SK-N-SH (cell line): ENCODE data around the gene CAMSAP1.

Experiments
- CHD2 ChIP-seq: fragments of 150-350 bp; IDR thresholded peaks from 2 replicates; pipeline ENCODE4 v1.6.1; 2018; ENCODE audit warnings: low read length; ENCODE audit not compliant: partially characterized antibody
- CTCF ChIP-seq: fragments of 200-600 bp; sonication (generic); IDR thresholded peaks from 2 replicates; pipeline ENCODE4 v1.6.1; 2017; ENCODE audit warnings: antibody characterized with exemption, mild to moderate bottlenecking, moderate library complexity
- EP300 ChIP-seq, 2 experiments: IDR thresholded peaks; 2 replicates each; pipeline versions ENCODE4 v1.4.0 to v1.6.1; 2012; ENCODE audit warnings: borderline replicate concordance in 1 of 2, low read depth in 1 of 2, low read length in 1 of 2
- FOXM1 ChIP-seq: IDR thresholded peaks from 2 replicates; pipeline ENCODE4 v1.4.0; 2012; ENCODE audit warnings: low read depth, mild to moderate bottlenecking
- GABPA ChIP-seq: IDR thresholded peaks from 2 replicates; pipeline ENCODE4 v1.4.0; 2012; ENCODE audit warnings: low read depth, mild to moderate bottlenecking
- NRF1 ChIP-seq: IDR thresholded peaks from 2 replicates; pipeline ENCODE4 v1.6.1; 2012; ENCODE audit warnings: low read depth, mild to moderate bottlenecking, low read length
- POLR2AphosphoS5 ChIP-seq: IDR thresholded peaks from 2 replicates; pipeline ENCODE4 v1.6.1; 2012; ENCODE audit warnings: low read depth, low read length
- RCOR1 ChIP-seq: fragments of 150-350 bp; IDR thresholded peaks from 2 replicates; pipeline ENCODE4 v1.6.1; 2017; ENCODE audit warnings: antibody characterized with exemption, low read length

DNA sequence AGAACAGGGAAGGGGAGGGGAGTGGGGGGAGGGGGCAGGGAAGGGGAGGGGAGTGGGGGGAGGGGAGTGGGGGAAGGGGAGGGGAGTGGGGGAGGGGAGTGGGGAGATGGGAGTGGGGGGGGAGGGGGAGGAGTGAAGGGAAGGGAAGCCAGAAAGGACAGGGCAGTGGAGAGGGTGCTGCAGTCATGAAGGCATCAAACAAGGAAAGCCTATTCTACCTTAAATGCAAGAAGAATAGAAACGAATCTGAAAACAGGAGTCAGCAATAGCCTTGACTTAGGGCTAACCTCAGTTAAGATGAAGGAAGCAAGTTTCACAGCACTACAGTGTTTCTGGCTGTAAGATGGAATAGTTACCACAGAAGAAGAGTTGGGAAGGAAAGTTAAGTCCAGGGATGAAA lies 59.5 kb downstream of the CAMSAP1 start:
- TF ChIP-seq CTCF (no peak), CHD2 (no peak), POLR2AphosphoS5 (no peak), GABPA (no peak), RCOR1 (no peak), NRF1 (no peak), FOXM1 (no peak), EP300 (IDR thresholded peaks at IDR 0.05; ENCODE audit: borderline replicate concordance in 1 of 2, low read depth in 1 of 2, low read length in 1 of 2) (no peak)
